Activated naive CD4-positive, alpha-beta T cell treated with anti-CD3 and anti-CD28 coated beads, Interleukin-2, amount 10 ng/mL, durations not matched to agents 7 days and 5 days (primary cell): ENCODE measurements around the gene PAAF1.

ENCODE experiments used
- CTCF ChIA-PET: fragments of 350-600 bp; sonication (Branson Sonifier 250); formaldehyde crosslinking; loops from one replicate; lab custom pipeline; 2021; ENCODE audit warnings: antibody characterized with exemption; lab: Charles Lee
- DNase-seq: peaks from one replicate; pipeline ENCODE4 v3.0.0-alpha.2; 2020
- H3K27ac Mint-ChIP-seq: one replicate; pipeline ENCODE4 v1.8.0; 2021; ENCODE audit warnings: mild to moderate bottlenecking, moderate library complexity, mixed read lengths
- H3K27me3 Mint-ChIP-seq: one replicate; pipeline ENCODE4 v1.8.0; 2021; ENCODE audit warnings: mild to moderate bottlenecking, mixed read lengths
- H3K36me3 Mint-ChIP-seq: one replicate; pipeline ENCODE4 v1.8.0; 2021; ENCODE audit warnings: mixed read lengths
- H3K4me1 Mint-ChIP-seq: one replicate; pipeline ENCODE4 v1.8.0; 2021; ENCODE audit warnings: mixed read lengths
- H3K4me3 Mint-ChIP-seq: one replicate; pipeline ENCODE4 v1.8.0; 2021; ENCODE audit warnings: mild to moderate bottlenecking, moderate library complexity, mixed read lengths
- H3K9me3 Mint-ChIP-seq: one replicate; pipeline ENCODE4 v1.8.0; 2021; ENCODE audit warnings: mixed read lengths

The PAAF1 gene

GRCh38 chr11:73944901-73945300 is 68.1 kb downstream of the PAAF1 start:
- Mint-ChIP-seq H3K36me3 (no peaks in the 10 kb centered on the region), H3K9me3 (no peaks in the 10 kb centered on the region), H3K27ac (no peak overlapping the region), H3K4me1 (no peaks in the 10 kb centered on the region), H3K4me3 (no peak overlapping the region), H3K27me3 (no peaks in the 10 kb centered on the region)
- no peak for DNase-seq
- CTCF ChIA-PET, result no interaction called here

GRCh38 chr11:73945396-73945795 is 68.6 kb downstream of the PAAF1 start:
- H3K27me3 Mint-ChIP-seq, result no peaks in the 10 kb centered on the region
- CTCF ChIA-PET, result no interaction called here
- H3K4me3 Mint-ChIP-seq, result no peak overlapping the region
- H3K27ac Mint-ChIP-seq, result no peak overlapping the region
- DNase-seq, result no peak
- H3K4me1 Mint-ChIP-seq, result no peaks in the 10 kb centered on the region
- no peaks in the 10 kb centered on the region for H3K9me3 Mint-ChIP-seq
- no peaks in the 10 kb centered on the region for H3K36me3 Mint-ChIP-seq

- Mint-ChIP-seq H3K36me3 (no peaks in the 10 kb centered on the region), H3K9me3 (no peaks in the 10 kb centered on the region), H3K27ac (no peak overlapping the region), H3K27me3 (no peaks in the 10 kb centered on the region), H3K4me3 (no peak overlapping the region), H3K4me1 (no peaks in the 10 kb centered on the region)
- CTCF ChIA-PET, result no interaction called here
- no peak for DNase-seq
Measured at GRCh38 chr11:73946798-73947458, 70.1 kb downstream of the PAAF1 start.

- no peak overlapping the region for H3K27ac Mint-ChIP-seq
- H3K9me3 Mint-ChIP-seq, result no peaks in the 10 kb centered on the region
- no peaks in the 10 kb centered on the region for H3K36me3 Mint-ChIP-seq
- no peaks in the 10 kb centered on the region for H3K4me1 Mint-ChIP-seq
- CTCF ChIA-PET, result no interaction called here
- no peak for DNase-seq
- no peak overlapping the region for H3K4me3 Mint-ChIP-seq
- no peaks in the 10 kb centered on the region for H3K27me3 Mint-ChIP-seq
Measured at GRCh38 chr11:73949246-73949645, 72.4 kb downstream of the PAAF1 start.

GRCh38 chr11:73949912-73950311 is 73.1 kb downstream of the PAAF1 start:
- Mint-ChIP-seq H3K36me3 (no peaks in the 10 kb centered on the region), H3K9me3 (no peaks in the 10 kb centered on the region), H3K4me1 (no peaks in the 10 kb centered on the region), H3K27me3 (no peaks in the 10 kb centered on the region), H3K27ac (no peak overlapping the region), H3K4me3 (no peak overlapping the region)
- CTCF ChIA-PET, result no interaction called here
- no peak for DNase-seq

GRCh38 chr11:73950869-73951710 is 74.3 kb downstream of the PAAF1 start, which contains the start of gene DNAJB13:
Gene DNAJB13, plus strand, starts transcription at chr11:73951026. Its CDS starts 44 bp downstream, at chr11:73951070.
- H3K9me3 Mint-ChIP-seq, result no peaks in the 10 kb centered on the region
- no peaks in the 10 kb centered on the region for H3K36me3 Mint-ChIP-seq
- peaks cover 4% of the 10 kb centered on the region for H3K27me3 Mint-ChIP-seq
- CTCF ChIA-PET, result no interaction called here
- H3K4me3 Mint-ChIP-seq, result no peak within 1 kb of the TSS
- peak; percentile 59 for DNase-seq
- H3K4me1 Mint-ChIP-seq, result peaks cover 1% of the 10 kb centered on the region
- H3K27ac Mint-ChIP-seq, result no peak within 1 kb of the TSS

- no peak overlapping the region for H3K4me3 Mint-ChIP-seq
- no peak overlapping the region for H3K27ac Mint-ChIP-seq
- DNase-seq, result no peak
- peaks cover 11% of the 10 kb centered on the region for H3K27me3 Mint-ChIP-seq
- peaks cover 2% of the 10 kb centered on the region for H3K4me1 Mint-ChIP-seq
- CTCF ChIA-PET, result no interaction called here
- H3K9me3 Mint-ChIP-seq, result no peaks in the 10 kb centered on the region
- no peaks in the 10 kb centered on the region for H3K36me3 Mint-ChIP-seq
Measured at GRCh38 chr11:73951797-73952196, 75.0 kb downstream of the PAAF1 start.

GRCh38 chr11:73956876-73957653 is 80.3 kb downstream of the PAAF1 start:
- Mint-ChIP-seq H3K4me1 (peaks cover 8% of the 10 kb centered on the region), H3K9me3 (no peaks in the 10 kb centered on the region), H3K27me3 (peaks cover 40% of the 10 kb centered on the region), H3K4me3 (peak overlapping the region; percentile 7), H3K27ac (no peak overlapping the region), H3K36me3 (no peaks in the 10 kb centered on the region)
- DNase-seq, result no peak
- CTCF ChIA-PET, result interaction anchor here (0.6 kb wide), 1 partner anchor 1615 kb away, joined by 3 read pairs; no protein-coding TSS in a partner anchor

- Mint-ChIP-seq H3K27ac (no peak overlapping the region), H3K27me3 (peaks cover 40% of the 10 kb centered on the region), H3K4me1 (peaks cover 8% of the 10 kb centered on the region), H3K9me3 (no peaks in the 10 kb centered on the region), H3K36me3 (no peaks in the 10 kb centered on the region), H3K4me3 (peak overlapping the region; percentile 7)
- no peak for DNase-seq
- CTCF ChIA-PET, result interaction anchor here (0.6 kb wide), 1 partner anchor 1615 kb away, joined by 3 read pairs; no protein-coding TSS in a partner anchor
Measured at GRCh38 chr11:73957654-73958361, 81.0 kb downstream of the PAAF1 start.

- peaks cover 40% of the 10 kb centered on the region for H3K27me3 Mint-ChIP-seq
- H3K4me3 Mint-ChIP-seq, result no peak overlapping the region
- CTCF ChIA-PET, result no interaction called here
- H3K36me3 Mint-ChIP-seq, result no peaks in the 10 kb centered on the region
- H3K4me1 Mint-ChIP-seq, result peaks cover 8% of the 10 kb centered on the region
- H3K27ac Mint-ChIP-seq, result no peak overlapping the region
- no peak for DNase-seq
- H3K9me3 Mint-ChIP-seq, result no peaks in the 10 kb centered on the region
Measured at GRCh38 chr11:73958521-73959141, 81.8 kb downstream of the PAAF1 start.

- Mint-ChIP-seq H3K36me3 (no peaks in the 10 kb centered on the region), H3K27ac (no peak overlapping the region), H3K9me3 (no peaks in the 10 kb centered on the region), H3K4me1 (peaks cover 18% of the 10 kb centered on the region), H3K4me3 (no peak overlapping the region), H3K27me3 (peaks cover 52% of the 10 kb centered on the region)
- DNase-seq, result no peak
- CTCF ChIA-PET, result interaction anchor here (0.6 to 1.9 kb wide), 2 partner anchors 294 to 295 kb away, joined by 3 to 5 read pairs; no protein-coding TSS in a partner anchor
Measured at GRCh38 chr11:73961321-73961720, 84.5 kb downstream of the PAAF1 start.

GRCh38 chr11:73962101-73962705 is 85.4 kb downstream of the PAAF1 start:
- Mint-ChIP-seq H3K27me3 (peaks cover 44% of the 10 kb centered on the region), H3K9me3 (no peaks in the 10 kb centered on the region), H3K4me1 (peaks cover 18% of the 10 kb centered on the region), H3K4me3 (no peak overlapping the region), H3K36me3 (no peaks in the 10 kb centered on the region), H3K27ac (no peak overlapping the region)
- DNase-seq, result no peak
- CTCF ChIA-PET, result interaction anchor here (0.6 to 2.9 kb wide), 2 partner anchors 293 to 294 kb away, joined by 3 to 11 read pairs; no protein-coding TSS in a partner anchor

GRCh38 chr11:73963861-73964260 is 87.1 kb downstream of the PAAF1 start:
- DNase-seq, result no peak
- Mint-ChIP-seq H3K4me1 (peaks cover 18% of the 10 kb centered on the region), H3K36me3 (no peaks in the 10 kb centered on the region), H3K27me3 (peaks cover 29% of the 10 kb centered on the region), H3K27ac (no peak overlapping the region), H3K9me3 (no peaks in the 10 kb centered on the region), H3K4me3 (no peak overlapping the region)
- CTCF ChIA-PET, result interaction anchor here (0.7 to 2.9 kb wide), 21 partner anchors 17 to 486 kb away, joined by 3 to 15 read pairs (median 4); partner anchors contain the start of genes C2CD3 and PPME1
